Measurements from ENCODE around the gene TMEM121.

DNA sequence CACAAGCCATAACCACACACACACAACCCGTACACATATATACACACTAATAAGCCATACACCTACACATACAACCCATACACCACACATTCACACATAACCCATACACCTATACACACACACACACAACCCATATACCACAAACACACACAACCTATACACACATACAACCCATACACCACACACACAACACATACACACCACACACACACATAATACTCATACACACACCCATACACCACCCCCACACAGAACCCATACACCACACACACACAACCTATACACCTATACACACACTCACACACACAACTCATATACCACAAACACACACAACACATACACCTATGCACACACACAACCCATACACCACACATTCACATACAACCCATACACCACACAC lies 44.1 kb downstream of the TMEM121 start:
- TF ChIP-seq, protein P1, sequence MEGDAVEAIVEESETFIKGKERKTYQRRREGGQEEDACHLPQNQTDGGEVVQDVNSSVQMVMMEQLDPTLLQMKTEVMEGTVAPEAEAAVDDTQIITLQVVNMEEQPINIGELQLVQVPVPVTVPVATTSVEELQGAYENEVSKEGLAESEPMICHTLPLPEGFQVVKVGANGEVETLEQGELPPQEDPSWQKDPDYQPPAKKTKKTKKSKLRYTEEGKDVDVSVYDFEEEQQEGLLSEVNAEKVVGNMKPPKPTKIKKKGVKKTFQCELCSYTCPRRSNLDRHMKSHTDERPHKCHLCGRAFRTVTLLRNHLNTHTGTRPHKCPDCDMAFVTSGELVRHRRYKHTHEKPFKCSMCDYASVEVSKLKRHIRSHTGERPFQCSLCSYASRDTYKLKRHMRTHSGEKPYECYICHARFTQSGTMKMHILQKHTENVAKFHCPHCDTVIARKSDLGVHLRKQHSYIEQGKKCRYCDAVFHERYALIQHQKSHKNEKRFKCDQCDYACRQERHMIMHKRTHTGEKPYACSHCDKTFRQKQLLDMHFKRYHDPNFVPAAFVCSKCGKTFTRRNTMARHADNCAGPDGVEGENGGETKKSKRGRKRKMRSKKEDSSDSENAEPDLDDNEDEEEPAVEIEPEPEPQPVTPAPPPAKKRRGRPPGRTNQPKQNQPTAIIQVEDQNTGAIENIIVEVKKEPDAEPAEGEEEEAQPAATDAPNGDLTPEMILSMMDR (optimal IDR thresholded peaks at IDR 0.05 in 1 of 3, IDR thresholded peaks at IDR 0.05 in 1 of 3, conservative IDR thresholded peaks at IDR 0.05 in 1 of 3; ENCODE audit: extremely low read depth in 1 of 3, insufficient read depth in 2 of 3, low read length in 3 of 3) = no peak
- TF ChIP-seq EZH2 (IDR thresholded peaks at IDR 0.05; ENCODE audit: low read length) = no peak

Measured in keratinocyte (primary cell).